Adipocyte (in vitro differentiated cells): ENCODE data around the gene ITPR3.
A peak's percentile ranks its signal among the peaks of the same experiment; 100 is the strongest.

Experiments
- DNase-seq: peaks from one replicate; pipeline ENCODE4 v3.0.0-alpha.2; 2015; ENCODE audit warnings: low read depth
- H3K27me3 ChIP-seq: replicated peaks from 2 replicates; pipeline ENCODE4 v1.7.0; 2013; ENCODE audit warnings: mild to moderate bottlenecking, low read length, moderate library complexity; ENCODE audit not compliant: control insufficient read depth, insufficient read depth
- H3K36me3 ChIP-seq: 2 replicates; pipeline ENCODE4 v1.7.0; 2013; ENCODE audit warnings: low read length, mild to moderate bottlenecking, moderate library complexity; ENCODE audit not compliant: control insufficient read depth, insufficient read depth, severe bottlenecking
- H3K4me1 ChIP-seq: 2 replicates; pipeline ENCODE4 v1.7.0; 2013; ENCODE audit warnings: mild to moderate bottlenecking, low read length, moderate library complexity; ENCODE audit not compliant: control insufficient read depth, insufficient read depth
- H3K4me3 ChIP-seq: 2 replicates; pipeline ENCODE4 v1.7.0; 2013; ENCODE audit warnings: mild to moderate bottlenecking, low read length, moderate library complexity
- H3K9ac ChIP-seq: 2 replicates; pipeline ENCODE4 v1.7.0; 2013; ENCODE audit warnings: mild to moderate bottlenecking, low read length, moderate library complexity
- H3K9me3 ChIP-seq: 2 replicates; pipeline ENCODE4 v1.7.0; 2013; ENCODE audit warnings: mild to moderate bottlenecking, low read length, moderate library complexity; ENCODE audit not compliant: control insufficient read depth

Gene ITPR3

DNA sequence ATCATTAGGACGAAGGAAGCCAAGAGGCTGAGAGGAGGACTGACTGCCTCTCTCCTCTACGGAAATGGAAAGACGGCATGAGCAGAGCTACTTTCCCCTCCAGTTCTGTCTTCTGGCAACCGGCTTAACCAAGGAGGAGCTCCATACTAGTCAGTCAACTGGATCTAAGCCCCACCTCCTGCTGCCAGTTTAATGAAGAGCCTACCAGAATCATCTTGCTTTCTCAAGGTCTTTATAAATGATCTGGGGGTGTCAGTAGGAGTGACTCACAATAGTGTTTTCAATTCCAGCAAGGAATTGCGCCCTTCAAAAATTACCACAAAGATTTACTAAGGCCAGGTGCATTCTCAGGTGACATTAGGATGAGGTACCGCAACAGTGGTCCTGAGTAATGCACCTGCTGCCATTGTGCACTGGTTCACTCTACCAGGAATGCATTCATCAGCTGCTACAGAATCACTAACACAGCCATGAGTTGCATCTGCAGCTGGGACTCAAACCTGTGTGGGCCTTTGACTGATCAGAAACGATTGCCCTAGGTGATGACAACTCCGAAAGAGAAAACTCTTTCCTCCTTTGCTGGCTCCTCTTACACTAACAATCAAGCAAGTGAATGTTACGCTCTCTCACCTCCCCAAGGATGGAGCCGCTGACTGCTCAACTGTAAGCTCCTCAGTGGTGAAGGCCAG, 87.5 kb downstream of the ITPR3 start:
- no peak overlapping the region for H3K4me3 ChIP-seq
- H3K36me3 ChIP-seq: peaks cover 5% of the 10 kb centered on the region
- H3K9me3 ChIP-seq: no peaks in the 10 kb centered on the region

DNA sequence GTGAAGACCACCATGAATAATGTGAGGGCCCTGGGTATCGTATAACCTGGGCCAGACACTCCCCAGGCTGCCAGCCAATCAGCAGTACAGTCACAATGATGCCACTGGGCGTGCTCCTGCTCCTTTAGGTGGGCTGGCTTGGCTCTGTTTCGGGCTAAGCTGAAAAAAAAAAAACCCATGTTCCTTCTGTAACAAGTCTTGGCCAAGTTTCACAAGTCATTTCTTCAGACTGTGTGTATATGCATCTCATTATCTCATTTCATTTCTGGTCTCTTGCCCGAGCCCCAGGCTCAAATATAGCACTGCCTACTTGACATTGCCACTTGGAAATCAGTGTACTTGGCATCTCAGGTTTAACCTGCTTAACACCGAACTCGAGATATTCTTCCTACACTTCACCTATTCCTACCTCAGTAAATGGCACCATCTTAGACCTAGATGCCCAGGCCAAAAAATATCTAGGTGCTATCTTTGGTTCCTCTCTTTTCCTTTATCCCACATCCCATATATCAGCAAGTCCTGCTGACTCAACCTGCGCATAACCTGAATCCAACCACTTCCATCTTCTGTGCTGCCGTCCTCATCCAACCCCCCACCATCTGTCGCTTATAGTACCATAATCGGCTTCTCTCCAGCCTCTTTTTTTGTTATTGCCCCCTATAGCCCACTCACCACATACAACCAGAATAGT, 88.6 kb downstream of the ITPR3 start:
- H3K27me3 ChIP-seq: no peaks in the 10 kb centered on the region
- peaks cover 13% of the 10 kb centered on the region for H3K4me1 ChIP-seq
- no peak for DNase-seq
- peaks cover 5% of the 10 kb centered on the region for H3K36me3 ChIP-seq
- H3K9me3 ChIP-seq: no peaks in the 10 kb centered on the region
- no peak overlapping the region for H3K9ac ChIP-seq
- no peak overlapping the region for H3K4me3 ChIP-seq

More for the DNA sequence above, 87.5 kb downstream of the ITPR3 start:
- DNase-seq: no peak
- H3K9ac ChIP-seq: no peak overlapping the region
- peaks cover 17% of the 10 kb centered on the region for H3K4me1 ChIP-seq
- H3K27me3 ChIP-seq: no peaks in the 10 kb centered on the region

DNA sequence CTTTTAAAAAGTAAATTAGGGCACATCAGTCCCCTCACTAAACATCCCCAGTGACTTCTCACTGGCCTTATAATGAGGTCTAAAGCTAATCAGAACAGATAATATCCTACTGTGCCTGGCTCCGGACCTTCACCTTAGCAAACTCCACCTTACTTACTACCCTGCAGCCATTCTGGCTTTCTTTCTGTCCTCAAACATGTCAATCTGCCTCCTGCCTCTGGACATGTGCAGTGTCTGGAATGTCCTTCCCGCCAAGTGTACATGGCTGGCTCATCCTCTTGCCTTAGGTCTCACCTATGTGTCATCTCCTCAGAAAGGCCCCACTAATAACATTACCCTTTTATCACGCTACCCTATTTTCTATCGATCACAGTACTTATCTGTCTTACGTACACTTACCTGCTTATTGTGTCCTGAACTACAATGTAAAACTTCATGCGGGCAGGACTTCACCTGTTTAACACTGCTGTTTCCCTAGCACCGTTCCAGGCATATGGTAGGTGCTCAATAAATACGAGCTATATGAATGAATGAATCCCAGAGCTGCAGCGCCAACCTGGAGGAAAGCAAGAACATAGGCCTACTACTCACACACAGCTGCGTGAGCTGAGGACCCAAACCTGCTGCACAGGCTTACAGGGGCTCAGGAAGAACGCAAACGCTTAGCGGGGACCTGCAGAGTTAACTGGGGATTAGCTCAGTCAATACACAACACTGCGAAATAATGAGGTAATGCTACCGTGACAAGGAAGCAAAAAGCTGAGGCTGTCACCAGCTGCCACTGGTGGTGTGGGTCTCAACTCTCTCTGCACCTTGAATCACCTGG, 89.4 kb downstream of the ITPR3 start:
- DNase-seq: no peak
- Histone ChIP-seq H3K9me3 (no peaks in the 10 kb centered on the region), H3K27me3 (no peaks in the 10 kb centered on the region), H3K9ac (peak overlapping the region; percentile 94), H3K4me3 (peak overlapping the region; percentile 84), H3K4me1 (peaks cover 13% of the 10 kb centered on the region), H3K36me3 (peaks cover 5% of the 10 kb centered on the region)

DNA sequence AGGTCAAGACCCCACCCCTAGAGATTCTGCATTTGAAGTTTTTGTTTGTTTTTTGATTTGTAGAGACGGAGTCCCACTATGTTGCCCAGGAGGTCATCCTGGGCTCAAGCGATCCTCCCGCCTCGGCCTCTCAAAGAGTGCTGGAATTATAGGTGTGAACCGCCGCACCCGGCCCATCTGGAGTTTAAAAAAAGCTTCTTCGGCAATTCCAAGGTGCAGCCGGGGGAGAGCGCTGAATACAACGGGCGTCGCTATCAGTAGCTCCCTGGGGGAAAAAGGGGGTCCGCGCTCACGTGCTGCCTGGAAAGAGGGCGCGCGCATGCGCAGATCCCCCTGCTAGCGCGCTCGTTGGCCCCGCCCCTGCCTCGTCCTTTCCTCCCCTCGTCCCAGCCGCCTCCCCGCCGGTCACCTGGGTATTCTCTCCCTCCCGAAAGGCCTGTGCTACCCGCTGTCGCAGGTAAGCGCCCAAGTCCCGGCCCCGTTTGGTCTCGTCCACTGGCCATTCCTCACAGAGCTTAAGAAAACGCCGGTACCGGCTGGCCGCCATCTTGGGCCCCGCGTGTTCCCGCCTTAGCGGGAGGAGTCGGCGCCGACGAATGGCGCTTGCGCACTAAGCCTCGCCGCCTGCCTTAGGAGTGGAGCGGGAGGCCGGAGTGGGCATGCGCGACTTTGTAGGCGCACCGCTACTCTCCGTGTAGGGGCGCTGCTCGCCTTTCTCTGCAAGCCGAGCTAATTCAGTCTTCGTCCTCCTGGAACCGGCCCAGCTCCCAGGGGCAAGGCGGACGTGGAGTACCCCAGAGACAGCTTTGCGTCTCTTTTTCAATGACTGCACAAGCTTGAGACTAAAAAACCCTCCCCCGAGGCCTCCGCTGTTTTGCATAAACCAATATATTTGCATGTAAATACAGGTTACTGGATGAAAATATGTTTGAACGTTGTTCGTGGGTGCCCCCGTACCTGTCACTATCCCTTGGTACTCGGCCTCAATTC, 90.3 kb downstream of the ITPR3 start, which contains the start of gene UQCC2:
TSS of gene UQCC2 (minus strand) at position 561 of the 990 bp plus-strand sequence. CDS start at position 547, 14 bp downstream.
- DNase-seq: peak; percentile 99
- Histone ChIP-seq H3K36me3 (peaks cover 5% of the 10 kb centered on the region), H3K4me3 (peak within 1 kb of the TSS; percentile 84), H3K4me1 (peaks cover 13% of the 10 kb centered on the region), H3K9ac (peak within 1 kb of the TSS; percentile 94), H3K9me3 (no peaks in the 10 kb centered on the region), H3K27me3 (no peaks in the 10 kb centered on the region)

DNA sequence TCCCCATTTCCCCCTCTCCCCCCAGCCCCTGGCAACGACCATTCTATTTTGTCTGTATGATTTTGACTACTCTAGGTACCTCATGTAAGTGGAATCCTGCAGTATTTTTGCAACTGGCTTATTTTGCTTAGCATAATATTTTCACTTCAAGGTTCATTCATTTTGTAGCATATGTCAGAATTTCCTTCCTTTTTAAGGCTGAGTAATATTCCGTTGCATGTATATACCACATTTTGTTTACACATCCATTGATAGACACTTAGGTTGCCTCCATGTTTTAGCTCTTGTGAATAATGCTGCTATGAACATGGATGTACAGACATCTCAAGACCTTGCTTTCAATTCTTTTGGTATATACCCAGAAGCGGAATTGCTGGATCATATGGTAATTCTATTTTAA, 91.8 kb downstream of the ITPR3 start:
- Histone ChIP-seq H3K4me3 (no peak overlapping the region), H3K9ac (no peak overlapping the region), H3K27me3 (no peaks in the 10 kb centered on the region), H3K9me3 (no peaks in the 10 kb centered on the region), H3K36me3 (peaks cover 5% of the 10 kb centered on the region), H3K4me1 (peaks cover 21% of the 10 kb centered on the region)
- DNase-seq: no peak

DNA sequence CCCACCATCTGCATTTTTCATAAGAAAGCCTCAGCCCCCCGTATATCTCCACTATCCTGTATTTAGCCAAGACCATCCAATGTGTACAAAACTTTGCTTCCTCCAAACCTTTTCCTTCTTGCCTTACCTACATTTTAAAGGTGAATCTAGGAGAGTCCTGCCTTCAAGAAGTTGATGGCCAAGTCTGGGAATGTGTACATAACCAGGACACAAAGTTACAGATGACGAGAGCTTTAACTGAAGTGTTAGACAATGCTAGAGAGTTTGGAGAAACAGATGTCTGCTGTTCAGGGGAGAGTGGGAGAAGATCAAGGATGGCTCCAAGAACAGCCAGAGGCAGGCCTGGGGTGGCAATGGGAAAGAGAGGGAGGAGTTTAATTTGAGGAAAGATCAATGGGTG, 92.7 kb downstream of the ITPR3 start:
- H3K4me1 ChIP-seq: peaks cover 21% of the 10 kb centered on the region
- peaks cover 3% of the 10 kb centered on the region for H3K36me3 ChIP-seq
- DNase-seq: no peak
- no peak overlapping the region for H3K9ac ChIP-seq
- H3K9me3 ChIP-seq: no peaks in the 10 kb centered on the region
- no peak overlapping the region for H3K4me3 ChIP-seq
- no peaks in the 10 kb centered on the region for H3K27me3 ChIP-seq

DNA sequence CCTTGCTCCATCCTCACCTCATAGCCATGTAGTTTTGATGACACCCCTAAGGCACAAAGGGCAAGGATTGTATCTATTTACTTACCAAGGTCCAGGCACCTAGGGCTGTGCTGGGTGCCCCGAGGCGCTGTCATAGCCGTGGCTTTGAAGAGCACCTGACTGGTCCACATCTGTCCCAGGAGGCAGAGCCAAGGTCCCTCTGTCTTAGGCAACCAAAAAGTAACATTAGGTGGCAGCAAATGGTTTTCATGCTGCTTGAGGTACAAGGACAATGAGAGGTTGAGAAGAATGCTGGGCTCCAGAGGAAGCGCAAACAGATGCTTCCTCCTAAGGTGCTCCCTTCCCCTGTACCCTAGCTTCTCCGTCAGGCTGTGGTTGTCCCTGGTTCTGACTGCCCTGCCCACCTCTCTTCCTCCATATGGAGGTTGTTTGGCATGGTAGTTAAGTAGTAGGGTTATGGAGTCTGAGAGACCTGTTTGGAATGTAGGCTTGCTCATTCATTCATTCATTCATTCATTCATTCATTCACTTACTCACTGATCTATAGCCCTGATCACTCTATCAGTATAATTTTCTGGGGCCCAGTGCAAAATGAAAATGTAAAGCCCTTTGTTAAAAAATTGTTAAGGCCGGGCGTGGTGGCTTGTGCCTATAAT, 93.4 kb downstream of the ITPR3 start:
- Histone ChIP-seq H3K36me3 (no peaks in the 10 kb centered on the region), H3K27me3 (no peaks in the 10 kb centered on the region), H3K4me3 (no peak overlapping the region), H3K4me1 (peaks cover 21% of the 10 kb centered on the region), H3K9ac (no peak overlapping the region), H3K9me3 (no peaks in the 10 kb centered on the region)
- no peak for DNase-seq

DNA sequence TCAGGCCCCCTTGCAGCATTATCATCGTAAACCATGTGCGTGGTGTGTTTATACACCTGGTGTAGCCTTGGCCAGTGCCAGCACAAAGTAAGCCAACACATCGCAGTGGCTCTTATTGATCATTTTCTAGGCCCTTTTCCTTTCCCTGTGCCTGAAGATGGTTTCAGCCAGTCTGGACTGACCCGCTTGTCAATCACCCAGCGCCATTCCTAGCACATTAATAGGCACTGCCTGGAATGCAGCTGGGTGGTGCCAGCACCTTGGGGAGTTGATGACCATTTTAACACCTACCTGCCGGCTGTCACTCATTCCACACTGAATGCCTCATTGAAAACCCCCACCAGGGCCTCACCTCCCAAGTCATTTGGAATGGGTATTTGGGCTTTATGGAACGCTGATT, 95.3 kb downstream of the ITPR3 start:
- H3K9me3 ChIP-seq: no peaks in the 10 kb centered on the region
- H3K4me3 ChIP-seq: no peak overlapping the region
- H3K36me3 ChIP-seq: no peaks in the 10 kb centered on the region
- H3K27me3 ChIP-seq: peaks cover 6% of the 10 kb centered on the region
- no peak overlapping the region for H3K9ac ChIP-seq
- peaks cover 11% of the 10 kb centered on the region for H3K4me1 ChIP-seq
- no peak for DNase-seq

DNA sequence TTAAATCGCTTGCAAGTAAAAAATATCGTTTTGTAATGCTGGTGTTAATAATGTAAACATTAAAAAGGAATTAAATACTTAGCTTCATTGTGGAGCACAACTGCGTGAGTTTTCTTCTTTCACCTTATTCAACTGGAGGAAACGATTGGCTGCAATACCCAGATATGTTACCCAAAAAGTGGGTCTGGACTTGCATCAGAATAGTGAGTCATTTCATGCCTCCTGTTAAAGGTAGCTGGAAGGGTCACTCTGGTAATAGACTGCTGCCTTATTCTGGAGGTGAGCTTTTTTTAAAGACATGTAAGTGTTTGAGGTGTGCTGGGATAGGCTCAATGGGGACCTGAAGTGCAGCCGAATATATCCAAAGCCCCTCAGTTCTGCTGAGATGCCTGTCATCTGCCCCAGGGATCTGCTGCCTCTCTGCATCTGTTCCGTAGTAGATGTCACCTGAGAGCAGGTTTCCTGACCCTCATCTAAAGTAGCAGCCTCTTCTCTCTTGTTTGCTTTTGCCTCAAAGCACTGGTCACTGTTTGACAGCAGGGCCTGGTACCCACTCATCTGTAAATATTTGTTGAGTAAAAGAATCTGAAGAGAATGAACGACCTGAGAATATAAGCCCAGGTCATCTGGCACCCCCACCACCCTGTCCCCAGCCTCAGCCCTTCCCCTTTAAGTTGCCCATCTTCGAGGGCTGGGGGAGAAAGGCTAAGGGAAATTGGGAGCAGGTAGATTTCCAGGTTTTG, 95.9 kb downstream of the ITPR3 start:
- Histone ChIP-seq H3K27me3 (peaks cover 12% of the 10 kb centered on the region), H3K36me3 (no peaks in the 10 kb centered on the region), H3K9ac (peak overlapping the region; percentile 41), H3K4me1 (peaks cover 8% of the 10 kb centered on the region), H3K4me3 (no peak overlapping the region), H3K9me3 (no peaks in the 10 kb centered on the region)
- DNase-seq: no peak
